Measurements from ENCODE around the gene ANO10. TPM values are rescaled to one million over a fixed set of nuclear protein-coding genes. Genes with fewer than 3 reads are reported as not detected.
"Not testable (repeated sequence)": the region's sequence is repeated elsewhere in the genome, so short reads cannot be mapped to it uniquely, and the experiment has no call there.

The ANO10 gene
- total RNA-seq, 1 donor from 2014 or later, result 24.9 TPM

GRCh38 chr3:43461345-43461744 lies 160.5 kb downstream of the ANO10 start:
- intact Hi-C loops (cut with DNase I), result no loop called here
- no peaks in the 10 kb centered on the region for H3K9me3 ChIP-seq
- no peak overlapping the region for H3K27ac ChIP-seq
- no peak for TF ChIP-seq CTCF (IDR thresholded peaks at IDR 0.05)
- no peaks in the 10 kb centered on the region for H3K36me3 ChIP-seq
- no peak overlapping the region for H3K4me3 ChIP-seq
- no peaks in the 10 kb centered on the region for H3K4me1 ChIP-seq
- DNase-seq (ENCODE audit: low spot score in 2 of 2), result no peak
- H3K27me3 ChIP-seq, result no peaks in the 10 kb centered on the region

DNA sequence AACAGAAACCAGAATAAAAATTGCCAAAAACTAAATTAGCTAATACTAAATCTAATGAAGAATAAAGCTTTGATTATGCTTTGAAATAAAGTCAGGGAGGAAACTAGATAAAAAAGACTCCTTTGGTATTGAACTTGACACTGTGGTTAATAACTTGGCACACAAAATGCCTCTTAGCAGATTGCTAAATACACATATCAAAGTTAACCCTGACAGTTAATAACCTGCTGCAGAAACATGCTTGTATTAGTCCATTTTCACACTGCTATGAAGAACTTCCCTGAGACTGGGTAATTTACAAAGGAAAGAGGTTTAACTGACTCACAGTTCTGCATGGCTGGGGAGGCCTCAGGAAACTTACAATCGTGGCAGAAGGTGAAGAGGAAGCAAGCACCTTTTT lies 164.8 kb downstream of the ANO10 start:
- intact Hi-C loops (cut with DNase I); DNase-seq (ENCODE audit: low spot score in 2 of 2); H3K27ac ChIP-seq; H3K36me3 ChIP-seq; H3K4me1 ChIP-seq; H3K4me3 ChIP-seq; H3K9me3 ChIP-seq; H3K27me3 ChIP-seq: not testable (repeated sequence)

- H3K9me3 ChIP-seq, result no peaks in the 10 kb centered on the region
- H3K27me3 ChIP-seq, result no peaks in the 10 kb centered on the region
- DNase-seq (ENCODE audit: low spot score in 2 of 2), result no peak
- intact Hi-C loops (cut with DNase I), result no loop called here
- H3K27ac ChIP-seq, result no peak overlapping the region
- no peaks in the 10 kb centered on the region for H3K4me1 ChIP-seq
- no peaks in the 10 kb centered on the region for H3K36me3 ChIP-seq
- TF ChIP-seq CTCF (IDR thresholded peaks at IDR 0.05), result no peak
- no peak overlapping the region for H3K4me3 ChIP-seq
Measured at GRCh38 chr3:43455233-43455632, 166.6 kb downstream of the ANO10 start.

- intact Hi-C loops (cut with DNase I), result no loop called here
Measured at GRCh38 chr3:43453981-43454380, 167.8 kb downstream of the ANO10 start.

GRCh38 chr3:43451670-43452254 lies 170.0 kb downstream of the ANO10 start:
- intact Hi-C loops (cut with DNase I), result no loop called here
- Histone ChIP-seq H3K4me1 (no peaks in the 10 kb centered on the region), H3K27ac (no peak overlapping the region), H3K36me3 (no peaks in the 10 kb centered on the region), H3K4me3 (no peak overlapping the region), H3K9me3 (no peaks in the 10 kb centered on the region), H3K27me3 (no peaks in the 10 kb centered on the region)
- no peak for DNase-seq (ENCODE audit: low spot score in 2 of 2)
- no peak for TF ChIP-seq CTCF (IDR thresholded peaks at IDR 0.05)

More at GRCh38 chr3:43453981-43454380, 167.8 kb downstream of the ANO10 start:
- Histone ChIP-seq H3K36me3 (no peaks in the 10 kb centered on the region), H3K4me1 (no peaks in the 10 kb centered on the region), H3K9me3 (no peaks in the 10 kb centered on the region), H3K4me3 (no peak overlapping the region), H3K27ac (no peak overlapping the region), H3K27me3 (no peaks in the 10 kb centered on the region)
- no peak for DNase-seq (ENCODE audit: low spot score in 2 of 2)
- no peak for TF ChIP-seq CTCF (IDR thresholded peaks at IDR 0.05)

DNA sequence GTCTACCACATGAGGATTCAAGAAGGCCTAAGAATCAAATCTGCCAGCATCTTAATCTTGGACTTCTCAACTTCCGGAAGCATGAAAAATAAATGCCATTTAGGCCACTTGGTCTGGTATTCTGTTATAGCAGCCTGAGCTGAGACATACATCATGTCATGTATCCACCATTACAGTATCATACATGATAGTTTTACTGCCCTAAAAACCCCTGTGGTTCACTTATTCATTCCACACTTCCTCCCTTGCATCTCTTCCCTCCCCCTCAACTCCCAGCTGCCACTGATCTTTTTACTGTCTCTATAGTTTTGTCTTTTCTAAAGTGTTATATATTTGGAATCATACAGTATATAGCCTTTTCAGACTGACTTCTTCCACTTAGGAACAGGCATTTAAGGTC lies 173.7 kb downstream of the ANO10 start:
- Histone ChIP-seq H3K27ac (no peak overlapping the region), H3K4me1 (peaks cover 0 to 3% of the 10 kb centered on the region in 2 donors), H3K9me3 (no peaks in the 10 kb centered on the region), H3K27me3 (no peaks in the 10 kb centered on the region), H3K36me3 (no peaks in the 10 kb centered on the region), H3K4me3 (no peak overlapping the region)
- no peak for DNase-seq (ENCODE audit: low spot score in 2 of 2)
- intact Hi-C loops (cut with DNase I), result no loop called here
- no peak for TF ChIP-seq CTCF (IDR thresholded peaks at IDR 0.05)
